Left colon (tissue), 2 donors: Measurements from ENCODE around the gene PKNOX2. TPM values are rescaled to one million over a fixed set of nuclear protein-coding genes. Genes with fewer than 3 reads are reported as not detected.
A peak's percentile ranks its signal among the peaks of the same experiment; 100 is the strongest.

Experiments
- ATAC-seq: fragments of 200-7000 bp; cut with Tn5 transposase; one replicate; pipeline ENCODE4 v1.9.1; 2020; ENCODE audit warnings: mild to moderate bottlenecking, moderate library complexity
- DNase-seq, 2 donors: peaks; one replicate each; pipeline ENCODE4 v3.0.0-alpha.2; 2020
- intact Hi-C, 2 donors: fragments of 100-400 bp; cut with DNase I in 1 of 2; cut with micrococcal nuclease in 1 of 2; formaldehyde crosslinking; loops; one replicate each; pipeline versions ENCODE4 v1.11.2 to v1.14.0; 2022; cut with DNase I, micrococcal nuclease
- total RNA-seq, 2 donors: library from RNA; stranded (reverse); fragmentation: NEBNext Ultra II Directional; extraction: Animal tissue kit (Norgen Biotek cat#: 25700); gene quantifications; one replicate each; pipeline ENCODE4 v1.2.1, GENCODE V29; 2021
- donor health status: DM: no; HTN: no; CAD: no.
- donor health status: DM: yes; HTN: yes; CAD: no.

Gene PKNOX2
- total RNA-seq, 2 donors from 2014 or later = 0.49 to 1.5 TPM

- DNase-seq (no peak), ATAC-seq (no peak)
- intact Hi-C loops = no loop called here
Observed at GRCh38 chr11:125148743-125149142, 15.8 kb upstream of the PKNOX2 start.

GRCh38 chr11:125153837-125154236 is 10.7 kb upstream of the PKNOX2 start:
- no peak for ATAC-seq
- intact Hi-C loops = no loop called here
- DNase-seq = no peak

GRCh38 chr11:125154378-125155099 is 10.0 kb upstream of the PKNOX2 start:
- DNase-seq (no peak), ATAC-seq (no peak)
- intact Hi-C loops = no loop called here

- DNase-seq = no peak
- intact Hi-C loops = no loop called here
- no peak for ATAC-seq
Observed at GRCh38 chr11:125155100-125155444, 9.5 kb upstream of the PKNOX2 start.

- intact Hi-C loops = no loop called here
- ATAC-seq (no peak), DNase-seq (no peak)
Observed at GRCh38 chr11:125155767-125156166, 8.8 kb upstream of the PKNOX2 start.

GRCh38 chr11:125156346-125157117 is 8.0 kb upstream of the PKNOX2 start:
- no peak for DNase-seq
- no peak for ATAC-seq
- intact Hi-C loops = no loop called here

GRCh38 chr11:125157118-125157733 is 7.3 kb upstream of the PKNOX2 start:
- DNase-seq (no peak), ATAC-seq (no peak)
- intact Hi-C loops = no loop called here

- DNase-seq (no peak), ATAC-seq (no peak)
- intact Hi-C loops = no loop called here
Observed at GRCh38 chr11:125157953-125158680, 6.4 kb upstream of the PKNOX2 start.

GRCh38 chr11:125162743-125163142 is 1.8 kb upstream of the PKNOX2 start:
- ATAC-seq = no peak
- intact Hi-C loops = loop anchor here in 1 of 2 donors (5.0 kb wide), 1 partner anchor 185 kb away; no protein-coding TSS in a partner anchor
- DNase-seq = no peak

- intact Hi-C loops = loop anchor here in 1 of 2 donors (5.0 kb wide), 1 partner anchor 184 kb away; no protein-coding TSS in a partner anchor
- no peak for ATAC-seq
- DNase-seq = no peak
Observed at GRCh38 chr11:125163431-125164063, 1.0 kb upstream of the PKNOX2 start.

- intact Hi-C loops = loop anchor here in 1 of 2 donors (5.0 kb wide), 1 partner anchor 183 kb away; no protein-coding TSS in a partner anchor
- ATAC-seq (no peak), DNase-seq (no peak)
Observed at GRCh38 chr11:125164091-125164421, 495 bp upstream of the PKNOX2 start.

GRCh38 chr11:125165111-125165842 is 726 bp downstream of the PKNOX2 start:
- intact Hi-C loops = no loop called here
- ATAC-seq (peak; percentile 33), DNase-seq (peak in 1 of 2 donors; percentile 27)

GRCh38 chr11:125165843-125166763 is 1.6 kb downstream of the PKNOX2 start:
- ATAC-seq = no peak
- intact Hi-C loops = no loop called here
- no peak for DNase-seq

- ATAC-seq = no peak
- intact Hi-C loops = no loop called here
- DNase-seq = no peak
Observed at GRCh38 chr11:125166764-125167291, 2.3 kb downstream of the PKNOX2 start.

GRCh38 chr11:125167292-125167953 is 2.9 kb downstream of the PKNOX2 start:
- ATAC-seq = no peak
- DNase-seq = peak in 1 of 2 donors; percentile 29
- intact Hi-C loops = no loop called here
